ENCODE data around the gene ME1.

DNA sequence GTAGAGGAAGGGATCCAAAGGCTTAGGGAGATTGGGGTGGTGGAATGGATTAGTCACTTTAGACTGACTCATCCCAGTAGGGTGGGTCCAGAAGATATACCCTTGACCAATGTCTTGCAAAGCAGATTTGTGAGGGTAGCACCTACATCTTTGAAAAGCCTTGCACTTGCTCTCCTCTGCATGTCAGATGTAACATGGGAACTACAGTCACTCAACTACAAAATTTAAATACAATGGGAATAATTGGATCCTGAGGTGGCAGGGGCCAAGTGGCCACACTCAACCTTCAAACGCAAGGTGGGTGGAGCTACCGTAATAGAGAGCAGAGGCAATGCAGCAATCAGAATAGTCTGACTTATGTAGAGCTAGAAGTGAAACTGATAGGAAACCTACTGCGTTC, 71.2 kb downstream of the ME1 start:
- TF ChIP-seq, protein P1, sequence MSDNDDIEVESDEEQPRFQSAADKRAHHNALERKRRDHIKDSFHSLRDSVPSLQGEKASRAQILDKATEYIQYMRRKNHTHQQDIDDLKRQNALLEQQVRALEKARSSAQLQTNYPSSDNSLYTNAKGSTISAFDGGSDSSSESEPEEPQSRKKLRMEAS (CRISPR knock-in tag; IDR thresholded peaks at IDR 0.05): no peak
- TF ChIP-seq, protein P2, sequence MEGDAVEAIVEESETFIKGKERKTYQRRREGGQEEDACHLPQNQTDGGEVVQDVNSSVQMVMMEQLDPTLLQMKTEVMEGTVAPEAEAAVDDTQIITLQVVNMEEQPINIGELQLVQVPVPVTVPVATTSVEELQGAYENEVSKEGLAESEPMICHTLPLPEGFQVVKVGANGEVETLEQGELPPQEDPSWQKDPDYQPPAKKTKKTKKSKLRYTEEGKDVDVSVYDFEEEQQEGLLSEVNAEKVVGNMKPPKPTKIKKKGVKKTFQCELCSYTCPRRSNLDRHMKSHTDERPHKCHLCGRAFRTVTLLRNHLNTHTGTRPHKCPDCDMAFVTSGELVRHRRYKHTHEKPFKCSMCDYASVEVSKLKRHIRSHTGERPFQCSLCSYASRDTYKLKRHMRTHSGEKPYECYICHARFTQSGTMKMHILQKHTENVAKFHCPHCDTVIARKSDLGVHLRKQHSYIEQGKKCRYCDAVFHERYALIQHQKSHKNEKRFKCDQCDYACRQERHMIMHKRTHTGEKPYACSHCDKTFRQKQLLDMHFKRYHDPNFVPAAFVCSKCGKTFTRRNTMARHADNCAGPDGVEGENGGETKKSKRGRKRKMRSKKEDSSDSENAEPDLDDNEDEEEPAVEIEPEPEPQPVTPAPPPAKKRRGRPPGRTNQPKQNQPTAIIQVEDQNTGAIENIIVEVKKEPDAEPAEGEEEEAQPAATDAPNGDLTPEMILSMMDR (IDR thresholded peaks at IDR 0.05 in 2 of 3, conservative IDR thresholded peaks at IDR 0.05 in 1 of 3; ENCODE audit: insufficient read depth in 2 of 3, low read depth in 1 of 3, low read length in 3 of 3): no peak
- TF ChIP-seq TAF1 (IDR thresholded peaks at IDR 0.05; ENCODE audit: control insufficient read depth, extremely low read depth, insufficient read depth, low read length, severe bottlenecking) (no peak), HNRNPUL1 (IDR thresholded peaks at IDR 0.05; ENCODE audit: low read length) (no peak)
- TF ChIP-seq, protein P3, sequence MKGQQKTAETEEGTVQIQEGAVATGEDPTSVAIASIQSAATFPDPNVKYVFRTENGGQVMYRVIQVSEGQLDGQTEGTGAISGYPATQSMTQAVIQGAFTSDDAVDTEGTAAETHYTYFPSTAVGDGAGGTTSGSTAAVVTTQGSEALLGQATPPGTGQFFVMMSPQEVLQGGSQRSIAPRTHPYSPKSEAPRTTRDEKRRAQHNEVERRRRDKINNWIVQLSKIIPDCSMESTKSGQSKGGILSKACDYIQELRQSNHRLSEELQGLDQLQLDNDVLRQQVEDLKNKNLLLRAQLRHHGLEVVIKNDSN (CRISPR knock-in tag; IDR thresholded peaks at IDR 0.05): no peak

All from K562 (cell line).